ENCODE measurements around the gene ELMO2.

The ELMO2 gene

DNA sequence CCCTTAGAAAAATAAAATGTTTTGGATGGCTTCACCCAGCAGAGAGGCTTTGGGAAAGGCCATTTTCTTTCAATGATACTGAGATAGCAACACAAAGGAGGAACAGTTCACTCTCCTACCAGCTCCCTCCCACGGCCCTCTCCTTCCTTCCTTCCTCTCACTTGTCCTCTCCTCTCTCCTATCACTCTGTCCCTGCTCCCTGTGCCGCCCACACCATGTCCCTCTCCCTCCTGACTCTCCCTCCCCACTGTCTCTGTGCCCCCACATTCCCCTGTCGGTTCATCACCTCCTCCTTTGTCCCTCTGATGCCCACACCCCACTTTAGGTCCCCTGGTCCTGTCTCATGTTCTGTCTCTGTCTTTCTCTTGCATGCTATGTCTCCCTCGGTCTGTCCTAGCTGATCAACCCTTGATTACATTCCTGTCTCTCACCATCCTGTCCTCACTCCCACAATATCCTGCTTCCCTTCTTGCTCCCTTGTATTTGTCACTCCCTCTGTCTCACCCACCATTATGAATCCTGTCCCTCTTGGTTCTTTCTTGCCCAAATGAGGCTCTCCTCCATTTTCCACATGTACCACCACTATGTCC, 30.1 kb downstream of the ELMO2 start:
- TF ChIP-seq TCF12 (IDR thresholded peaks at IDR 0.05; ENCODE audit: low read depth) (no peak), FOXM1 (IDR thresholded peaks at IDR 0.05; ENCODE audit: borderline replicate concordance, low read depth) (no peak)

DNA sequence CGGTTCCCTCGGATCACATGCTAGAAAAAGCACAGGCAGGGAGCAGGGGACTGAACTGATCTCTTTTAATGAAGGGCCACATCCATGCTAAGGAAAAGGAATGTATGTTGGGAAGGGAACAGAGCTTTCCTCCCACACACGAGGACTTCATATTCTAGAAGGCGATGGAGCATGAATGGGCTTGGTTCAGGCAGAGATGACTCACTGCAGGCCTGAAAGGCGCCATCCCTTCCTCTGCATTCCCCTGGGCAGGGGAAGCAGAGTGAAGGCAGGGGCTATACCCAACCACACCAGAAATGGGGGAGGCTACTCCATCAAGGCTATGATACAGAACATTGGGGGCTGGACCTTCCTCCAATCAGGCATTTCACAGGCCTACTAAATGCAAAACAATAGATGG, 30.6 kb downstream of the ELMO2 start:
- TF ChIP-seq MAX (IDR thresholded peaks at IDR 0.05): no peak
- no peak for TF ChIP-seq TAF1 (IDR thresholded peaks at IDR 0.05; ENCODE audit: low read depth)
- TF ChIP-seq CEBPB (IDR thresholded peaks at IDR 0.05): no peak

- TF ChIP-seq TAF1 (IDR thresholded peaks at IDR 0.05; ENCODE audit: low read depth) (no peak), RAD21 (IDR thresholded peaks at IDR 0.05; ENCODE audit: low read depth) (no peak), NFIC (IDR thresholded peaks at IDR 0.05) (no peak), YY1 (IDR thresholded peaks at IDR 0.05; ENCODE audit: low read depth) (no peak), EGR1 (IDR thresholded peaks at IDR 0.05) (no peak), EP300 (IDR thresholded peaks at IDR 0.05; ENCODE audit: borderline replicate concordance) (no peak), FOXM1 (IDR thresholded peaks at IDR 0.05; ENCODE audit: borderline replicate concordance, low read depth) (no peak), CEBPB (IDR thresholded peaks at IDR 0.05) (no peak), CREB1 (IDR thresholded peaks at IDR 0.05; ENCODE audit: low read depth) (no peak), TCF12 (IDR thresholded peaks at IDR 0.05; ENCODE audit: low read depth) (no peak), USF1 (IDR thresholded peaks at IDR 0.05) (no peak), MAX (IDR thresholded peaks at IDR 0.05) (no peak), ZBTB7A (IDR thresholded peaks at IDR 0.05; ENCODE audit: low read depth) (no peak), TEAD4 (IDR thresholded peaks at IDR 0.05) (no peak)
- TF ChIP-seq, protein P1, sequence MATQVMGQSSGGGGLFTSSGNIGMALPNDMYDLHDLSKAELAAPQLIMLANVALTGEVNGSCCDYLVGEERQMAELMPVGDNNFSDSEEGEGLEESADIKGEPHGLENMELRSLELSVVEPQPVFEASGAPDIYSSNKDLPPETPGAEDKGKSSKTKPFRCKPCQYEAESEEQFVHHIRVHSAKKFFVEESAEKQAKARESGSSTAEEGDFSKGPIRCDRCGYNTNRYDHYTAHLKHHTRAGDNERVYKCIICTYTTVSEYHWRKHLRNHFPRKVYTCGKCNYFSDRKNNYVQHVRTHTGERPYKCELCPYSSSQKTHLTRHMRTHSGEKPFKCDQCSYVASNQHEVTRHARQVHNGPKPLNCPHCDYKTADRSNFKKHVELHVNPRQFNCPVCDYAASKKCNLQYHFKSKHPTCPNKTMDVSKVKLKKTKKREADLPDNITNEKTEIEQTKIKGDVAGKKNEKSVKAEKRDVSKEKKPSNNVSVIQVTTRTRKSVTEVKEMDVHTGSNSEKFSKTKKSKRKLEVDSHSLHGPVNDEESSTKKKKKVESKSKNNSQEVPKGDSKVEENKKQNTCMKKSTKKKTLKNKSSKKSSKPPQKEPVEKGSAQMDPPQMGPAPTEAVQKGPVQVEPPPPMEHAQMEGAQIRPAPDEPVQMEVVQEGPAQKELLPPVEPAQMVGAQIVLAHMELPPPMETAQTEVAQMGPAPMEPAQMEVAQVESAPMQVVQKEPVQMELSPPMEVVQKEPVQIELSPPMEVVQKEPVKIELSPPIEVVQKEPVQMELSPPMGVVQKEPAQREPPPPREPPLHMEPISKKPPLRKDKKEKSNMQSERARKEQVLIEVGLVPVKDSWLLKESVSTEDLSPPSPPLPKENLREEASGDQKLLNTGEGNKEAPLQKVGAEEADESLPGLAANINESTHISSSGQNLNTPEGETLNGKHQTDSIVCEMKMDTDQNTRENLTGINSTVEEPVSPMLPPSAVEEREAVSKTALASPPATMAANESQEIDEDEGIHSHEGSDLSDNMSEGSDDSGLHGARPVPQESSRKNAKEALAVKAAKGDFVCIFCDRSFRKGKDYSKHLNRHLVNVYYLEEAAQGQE (IDR thresholded peaks at IDR 0.05; ENCODE audit: low read depth): no peak
Observed at GRCh38 chr20:46374383-46374782, 32.0 kb downstream of the ELMO2 start.

DNA sequence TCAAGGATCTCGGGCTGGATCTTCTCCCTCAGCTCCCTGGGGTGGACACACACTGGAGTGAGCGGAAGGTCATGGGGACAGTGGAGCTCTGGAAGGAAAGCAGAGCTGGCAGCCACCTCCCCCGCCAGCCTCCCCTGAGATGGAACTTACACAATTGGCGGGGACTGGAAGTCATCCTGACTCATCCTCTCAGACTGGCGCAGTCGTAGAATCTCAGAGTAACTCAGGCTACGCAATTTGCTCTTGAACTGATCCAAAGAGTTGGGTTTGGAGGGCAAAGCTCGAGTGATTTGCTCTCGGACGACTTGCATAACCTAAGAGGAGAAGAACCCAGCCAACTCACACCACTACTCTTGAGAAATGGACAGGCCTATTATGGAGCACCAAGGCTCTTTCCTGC, 34.8 kb downstream of the ELMO2 start:
- TF ChIP-seq RAD21 (IDR thresholded peaks at IDR 0.05; ENCODE audit: low read depth) (no peak), YY1 (IDR thresholded peaks at IDR 0.05; ENCODE audit: low read depth) (no peak)

DNA sequence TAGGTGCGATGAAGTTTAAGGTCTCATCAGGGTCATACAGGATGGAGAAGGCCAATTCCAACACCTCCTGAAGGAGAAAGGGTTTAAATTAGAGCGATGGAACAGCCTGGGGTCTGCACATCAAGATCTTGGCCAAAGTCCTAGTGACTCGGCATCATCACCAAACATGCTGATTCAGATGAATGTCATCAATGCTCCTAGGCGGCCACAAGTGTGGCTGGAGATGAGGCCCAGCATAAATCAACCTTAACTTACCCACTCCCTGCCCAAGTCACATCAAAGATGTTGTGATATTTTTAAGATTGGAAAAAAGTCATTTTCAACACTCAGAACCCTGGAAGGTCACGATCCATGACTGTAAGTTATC, 37.5 kb downstream of the ELMO2 start:
- TF ChIP-seq TEAD4 (IDR thresholded peaks at IDR 0.05): no peak
- no peak for TF ChIP-seq USF1 (IDR thresholded peaks at IDR 0.05)
- TF ChIP-seq EP300 (IDR thresholded peaks at IDR 0.05; ENCODE audit: borderline replicate concordance): no peak
- no peak for TF ChIP-seq RAD21 (IDR thresholded peaks at IDR 0.05; ENCODE audit: low read depth)
- no peak for TF ChIP-seq YY1 (IDR thresholded peaks at IDR 0.05; ENCODE audit: low read depth)
- no peak for TF ChIP-seq MAX (IDR thresholded peaks at IDR 0.05)
- no peak for TF ChIP-seq TAF1 (IDR thresholded peaks at IDR 0.05; ENCODE audit: low read depth)
- TF ChIP-seq FOXM1 (IDR thresholded peaks at IDR 0.05; ENCODE audit: borderline replicate concordance, low read depth): no peak
- TF ChIP-seq, protein P1 (IDR thresholded peaks at IDR 0.05; ENCODE audit: low read depth): no peak
- TF ChIP-seq CEBPB (IDR thresholded peaks at IDR 0.05): no peak
- no peak for TF ChIP-seq NFIC (IDR thresholded peaks at IDR 0.05)
- TF ChIP-seq ZBTB7A (IDR thresholded peaks at IDR 0.05; ENCODE audit: low read depth): no peak
- TF ChIP-seq EGR1 (IDR thresholded peaks at IDR 0.05): no peak
- no peak for TF ChIP-seq CREB1 (IDR thresholded peaks at IDR 0.05; ENCODE audit: low read depth)
- no peak for TF ChIP-seq TCF12 (IDR thresholded peaks at IDR 0.05; ENCODE audit: low read depth)

DNA sequence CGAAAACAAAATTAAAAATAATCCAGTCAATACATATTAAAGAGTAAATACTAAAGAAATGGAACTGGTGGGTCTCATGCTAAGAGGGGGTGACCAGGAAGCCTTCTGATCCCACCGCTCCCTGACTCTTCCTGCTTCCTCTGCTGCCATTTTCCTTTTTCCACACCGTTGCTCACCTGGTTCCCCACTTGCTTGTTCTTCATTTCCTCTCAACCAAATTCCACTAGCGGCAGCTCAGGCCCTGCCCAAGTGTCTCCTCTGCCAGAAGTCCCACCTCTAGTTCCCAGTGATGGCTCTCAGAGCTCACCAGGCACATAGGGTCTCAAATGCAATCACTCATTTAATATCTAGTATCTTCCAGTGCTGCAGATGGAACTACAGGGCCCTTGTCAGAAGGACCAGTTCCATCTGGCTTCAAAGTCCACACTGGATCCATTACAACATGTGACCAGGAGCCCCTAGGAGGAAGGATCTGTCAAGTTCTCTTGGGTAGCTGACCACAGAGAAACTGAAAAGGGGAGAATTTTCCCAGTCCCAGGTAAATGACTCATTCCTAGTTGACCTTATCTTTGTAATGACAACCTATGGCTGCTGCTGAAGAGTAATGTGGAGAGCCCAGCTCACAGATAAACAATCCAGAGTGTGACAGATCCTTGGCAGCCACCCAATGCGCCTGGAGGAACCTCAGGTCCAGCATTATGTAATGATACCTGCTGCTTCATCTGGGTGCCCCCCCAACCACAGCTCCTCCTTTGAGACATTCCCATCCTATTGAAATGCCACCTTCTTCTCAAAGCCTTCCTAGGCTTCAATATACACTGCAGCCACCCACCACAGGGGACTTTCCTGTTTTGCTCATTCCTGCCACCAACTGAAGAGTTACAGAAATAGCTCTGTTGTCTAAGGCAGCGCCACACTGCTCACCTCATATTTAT, 38.2 kb downstream of the ELMO2 start:
- TF ChIP-seq USF1 (IDR thresholded peaks at IDR 0.05) (no peak), EGR1 (IDR thresholded peaks at IDR 0.05) (no peak), ZBTB7A (IDR thresholded peaks at IDR 0.05; ENCODE audit: low read depth) (no peak), NFIC (IDR thresholded peaks at IDR 0.05) (no peak)
- TF ChIP-seq, protein P1 (IDR thresholded peaks at IDR 0.05; ENCODE audit: low read depth): no peak

All from Ishikawa (cell line).